ENCODE data around the gene MCL1.

GRCh38 chr1:150627826-150628410 lies 48.5 kb upstream of the MCL1 start:
- TF ChIP-seq CTCF (IDR thresholded peaks at IDR 0.05; ENCODE audit: low read depth, low read length, poor library complexity, severe bottlenecking) (no peak), EZH2phosphoT487 (IDR thresholded peaks at IDR 0.05; ENCODE audit: borderline replicate concordance, low read length) (no peak)

Measured in DOHH2 (cell line).